ENCODE data around the gene UQCRHL.

DNA sequence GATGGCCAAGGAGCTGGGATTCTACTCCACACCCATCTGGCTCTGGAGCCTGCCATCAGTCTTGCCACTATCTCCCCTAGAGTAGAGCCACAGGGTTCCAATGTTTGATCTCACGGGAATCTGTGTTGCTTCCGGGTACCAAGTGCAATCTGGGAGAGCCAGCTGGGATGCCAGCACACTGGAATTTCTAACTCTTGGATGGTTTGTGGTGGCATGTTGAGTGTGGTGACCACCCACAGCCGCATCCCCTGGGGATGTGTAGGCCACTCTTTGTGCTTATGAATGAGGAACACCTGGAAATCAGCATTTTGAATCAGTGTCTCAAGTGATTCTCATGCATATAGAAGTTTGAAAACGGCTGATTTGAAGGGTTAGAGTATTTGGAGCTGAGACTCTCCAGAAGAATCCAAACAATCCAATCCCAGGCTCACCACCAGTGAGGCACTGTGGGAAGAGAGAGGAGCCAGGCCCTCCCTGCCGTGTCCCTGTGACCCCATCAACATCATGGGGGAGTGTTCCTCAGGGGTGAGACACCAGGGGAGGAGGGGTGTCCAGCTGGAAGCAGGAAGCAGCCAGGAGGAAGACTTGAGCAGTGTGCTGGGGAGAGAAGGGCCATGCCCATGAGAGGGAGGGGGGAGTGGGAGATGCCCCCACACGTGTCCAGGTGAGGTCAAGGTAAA lies 35.5 kb downstream of the UQCRHL start:
- TF ChIP-seq, protein P1, sequence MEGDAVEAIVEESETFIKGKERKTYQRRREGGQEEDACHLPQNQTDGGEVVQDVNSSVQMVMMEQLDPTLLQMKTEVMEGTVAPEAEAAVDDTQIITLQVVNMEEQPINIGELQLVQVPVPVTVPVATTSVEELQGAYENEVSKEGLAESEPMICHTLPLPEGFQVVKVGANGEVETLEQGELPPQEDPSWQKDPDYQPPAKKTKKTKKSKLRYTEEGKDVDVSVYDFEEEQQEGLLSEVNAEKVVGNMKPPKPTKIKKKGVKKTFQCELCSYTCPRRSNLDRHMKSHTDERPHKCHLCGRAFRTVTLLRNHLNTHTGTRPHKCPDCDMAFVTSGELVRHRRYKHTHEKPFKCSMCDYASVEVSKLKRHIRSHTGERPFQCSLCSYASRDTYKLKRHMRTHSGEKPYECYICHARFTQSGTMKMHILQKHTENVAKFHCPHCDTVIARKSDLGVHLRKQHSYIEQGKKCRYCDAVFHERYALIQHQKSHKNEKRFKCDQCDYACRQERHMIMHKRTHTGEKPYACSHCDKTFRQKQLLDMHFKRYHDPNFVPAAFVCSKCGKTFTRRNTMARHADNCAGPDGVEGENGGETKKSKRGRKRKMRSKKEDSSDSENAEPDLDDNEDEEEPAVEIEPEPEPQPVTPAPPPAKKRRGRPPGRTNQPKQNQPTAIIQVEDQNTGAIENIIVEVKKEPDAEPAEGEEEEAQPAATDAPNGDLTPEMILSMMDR (IDR thresholded peaks at IDR 0.05), result no peak
- TF ChIP-seq, protein P2, sequence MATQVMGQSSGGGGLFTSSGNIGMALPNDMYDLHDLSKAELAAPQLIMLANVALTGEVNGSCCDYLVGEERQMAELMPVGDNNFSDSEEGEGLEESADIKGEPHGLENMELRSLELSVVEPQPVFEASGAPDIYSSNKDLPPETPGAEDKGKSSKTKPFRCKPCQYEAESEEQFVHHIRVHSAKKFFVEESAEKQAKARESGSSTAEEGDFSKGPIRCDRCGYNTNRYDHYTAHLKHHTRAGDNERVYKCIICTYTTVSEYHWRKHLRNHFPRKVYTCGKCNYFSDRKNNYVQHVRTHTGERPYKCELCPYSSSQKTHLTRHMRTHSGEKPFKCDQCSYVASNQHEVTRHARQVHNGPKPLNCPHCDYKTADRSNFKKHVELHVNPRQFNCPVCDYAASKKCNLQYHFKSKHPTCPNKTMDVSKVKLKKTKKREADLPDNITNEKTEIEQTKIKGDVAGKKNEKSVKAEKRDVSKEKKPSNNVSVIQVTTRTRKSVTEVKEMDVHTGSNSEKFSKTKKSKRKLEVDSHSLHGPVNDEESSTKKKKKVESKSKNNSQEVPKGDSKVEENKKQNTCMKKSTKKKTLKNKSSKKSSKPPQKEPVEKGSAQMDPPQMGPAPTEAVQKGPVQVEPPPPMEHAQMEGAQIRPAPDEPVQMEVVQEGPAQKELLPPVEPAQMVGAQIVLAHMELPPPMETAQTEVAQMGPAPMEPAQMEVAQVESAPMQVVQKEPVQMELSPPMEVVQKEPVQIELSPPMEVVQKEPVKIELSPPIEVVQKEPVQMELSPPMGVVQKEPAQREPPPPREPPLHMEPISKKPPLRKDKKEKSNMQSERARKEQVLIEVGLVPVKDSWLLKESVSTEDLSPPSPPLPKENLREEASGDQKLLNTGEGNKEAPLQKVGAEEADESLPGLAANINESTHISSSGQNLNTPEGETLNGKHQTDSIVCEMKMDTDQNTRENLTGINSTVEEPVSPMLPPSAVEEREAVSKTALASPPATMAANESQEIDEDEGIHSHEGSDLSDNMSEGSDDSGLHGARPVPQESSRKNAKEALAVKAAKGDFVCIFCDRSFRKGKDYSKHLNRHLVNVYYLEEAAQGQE (IDR thresholded peaks at IDR 0.05; ENCODE audit: insufficient read depth in 1 of 2, low read depth in 2 of 2, low read length in 1 of 2), result no peak

Measured in Panc1 (cell line).